K562 (cell line): Measurements from ENCODE around the gene SLC39A11. TPM values are rescaled to one million over a fixed set of nuclear protein-coding genes. Genes with fewer than 3 reads are reported as not detected.

Experiments used
- ARID1B ChIP-seq: fragments of 450-650 bp; IDR thresholded peaks from 2 replicates; pipeline ENCODE4 v1.6.1; 2016; ENCODE audit warnings: antibody characterized with exemption, mild to moderate bottlenecking, inconsistent platforms
- CCAR2 ChIP-seq: fragments of 200-400 bp; formaldehyde crosslinking; IDR thresholded peaks from 2 replicates; pipeline ENCODE4 v1.6.1; 2017; ENCODE audit warnings: mild to moderate bottlenecking, low read depth, low read length
- FOS ChIP-seq: IDR thresholded peaks from 3 replicates; pipeline ENCODE4 v1.6.1; 2011; ENCODE audit not compliant: insufficient read length; ENCODE audit errors: extremely low read depth
- FOXJ2 ChIP-seq: fragments of 200-800 bp; sonication (Bioruptor generic); IDR thresholded peaks from 2 replicates; pipeline ENCODE4 v1.6.1; 2016; ENCODE audit warnings: missing genetic modification characterization, missing compliant biosample characterization
- GABPB1 ChIP-seq: sonication (generic); formaldehyde crosslinking; IDR thresholded peaks from 2 replicates; pipeline ENCODE4 v1.8.0; 2022; ENCODE audit warnings: mild to moderate bottlenecking, missing genetic modification reagents
- HMBOX1 ChIP-seq: sonication (generic); IDR thresholded peaks from 2 replicates; pipeline ENCODE4 v1.6.1; 2016
- HNRNPL ChIP-seq: fragments of 200-400 bp; formaldehyde crosslinking; IDR thresholded peaks from 2 replicates; pipeline ENCODE4 v1.6.1; 2017; ENCODE audit warnings: low read depth, mild to moderate bottlenecking, low read length
- ILF3 ChIP-seq: fragments of 450-650 bp; IDR thresholded peaks from 2 replicates; pipeline ENCODE4 v1.6.1; 2018; ENCODE audit warnings: antibody characterized with exemption, mild to moderate bottlenecking, moderate library complexity, borderline replicate concordance
- LCOR ChIP-seq: sonication (generic); formaldehyde crosslinking; IDR thresholded peaks from 2 replicates; pipeline ENCODE4 v1.8.0; 2022; ENCODE audit warnings: mild to moderate bottlenecking, missing genetic modification reagents
- NRF1 ChIP-seq, 2 experiments: fragments of 450-650 bp; IDR thresholded peaks in 1 of 2; conservative IDR thresholded peaks in 1 of 2; 2 replicates each; pipeline ENCODE4 v1.6.1; 2014; ENCODE audit warnings: mild to moderate bottlenecking in 2 of 2
- PHB2 ChIP-seq: fragments of 450-650 bp; IDR thresholded peaks from 2 replicates; pipeline ENCODE4 v1.6.1; 2017; ENCODE audit warnings: low read depth
- PML ChIP-seq: IDR thresholded peaks from 2 replicates; pipeline ENCODE4 v1.6.1; 2012; ENCODE audit warnings: low read length, inconsistent platforms
- RBM39 ChIP-seq: fragments of 200-400 bp; formaldehyde crosslinking; optimal IDR thresholded peaks from 2 replicates; pipeline ENCODE3; 2018; ENCODE audit warnings: low read depth, low read length
- RUNX1 ChIP-seq: sonication (generic); IDR thresholded peaks from 2 replicates; pipeline ENCODE4 v1.6.1; 2016; ENCODE audit warnings: antibody characterized with exemption, low read depth
- SMARCA4 ChIP-seq: fragments of 450-650 bp; IDR thresholded peaks from 2 replicates; pipeline ENCODE4 v1.6.1; 2016
- SNRNP70 ChIP-seq: fragments of 200-400 bp; formaldehyde crosslinking; optimal IDR thresholded peaks from 2 replicates; pipeline ENCODE3; 2017; ENCODE audit warnings: low read depth, low read length
- SOX6 ChIP-seq: fragments of 450-650 bp; IDR thresholded peaks from 2 replicates; pipeline ENCODE4 v1.6.1; 2014; ENCODE audit warnings: mild to moderate bottlenecking
- TAF7 ChIP-seq: fragments of 450-650 bp; IDR thresholded peaks from 2 replicates; pipeline ENCODE4 v1.6.1; 2016; ENCODE audit warnings: missing genetic modification characterization, missing compliant biosample characterization
- TOE1 ChIP-seq, 2 experiments: fragments of 450-650 bp in 1 of 2; sonication (generic) in 1 of 2; formaldehyde crosslinking in 1 of 2; IDR thresholded peaks; 2 replicates each; pipeline versions ENCODE4 v1.7.1 to v1.8.0; 2016 to 2022; ENCODE audit warnings: borderline replicate concordance in 2 of 2, mild to moderate bottlenecking in 2 of 2, antibody characterized with exemption in 1 of 2, inconsistent platforms in 1 of 2, low read depth in 1 of 2, missing genetic modification reagents in 1 of 2, moderate library complexity in 1 of 2
- ZC3H8 ChIP-seq: fragments of 450-650 bp; IDR thresholded peaks from 2 replicates; pipeline ENCODE4 v1.6.1; 2017
- ZFX ChIP-seq: sonication (generic); formaldehyde crosslinking; IDR thresholded peaks from 2 replicates; pipeline ENCODE4 v1.8.0; 2022; ENCODE audit warnings: mild to moderate bottlenecking, missing genetic modification reagents, moderate library complexity
- ZNF23 ChIP-seq: fragments of 250-450 bp; sonication (Bioruptor Pico); IDR thresholded peaks from 2 replicates; pipeline ENCODE4 v1.4.0; 2020; ENCODE audit warnings: mild to moderate bottlenecking
- ZNF24 ChIP-seq: fragments of 450-650 bp; IDR thresholded peaks from 2 replicates; pipeline ENCODE4 v1.6.1; 2016
- ZNF408 ChIP-seq: fragments of 250-450 bp; sonication (Bioruptor Pico); IDR thresholded peaks from 2 replicates; pipeline ENCODE4 v1.4.0; 2020; ENCODE audit warnings: low read depth, mild to moderate bottlenecking, moderate library complexity
- ZZZ3 ChIP-seq: fragments of 450-650 bp; IDR thresholded peaks from 2 replicates; pipeline ENCODE4 v1.6.1; 2016; ENCODE audit warnings: antibody characterized with exemption, mild to moderate bottlenecking, moderate library complexity
- polyA plus RNA-seq, 8 experiments: library from polyadenylated mRNA; depleted of rRNA in 4 of 8; stranded (reverse) in 5 of 8; unstranded in 3 of 8; fragments of >200 nt; fragmentation: Nextera tagmentation in 2 of 8; fragmentation: Illumina TruSeq in 1 of 8; extraction: Ambion mirVana in 2 of 8; extraction: Trizol in 1 of 8; gene quantifications; 2 replicates each; pipeline versions ENCODE4 v1.2.1 to v1.2.3, GENCODE V29; 2011 to 2014; ENCODE audit warnings: inconsistent platforms in 1 of 8, missing spikeins in 1 of 8
- total RNA-seq, 7 experiments: library from RNA; depleted of rRNA in 6 of 7; stranded (reverse); fragments of >200 nt in 6 of 7; fragmentation: Illumina TruSeq in 2 of 7; extraction: Trizol in 2 of 7; gene quantifications; 2 replicates each; pipeline versions ENCODE4 v1.2.1 to v1.2.3, GENCODE V29; 2011 to 2021; ENCODE audit warnings: low replicate concordance in 1 of 7
- TF ChIP-seq, protein P1 (sequence below): fragments of 450-650 bp; IDR thresholded peaks from 2 replicates; pipeline ENCODE4 v1.6.1; 2016; ENCODE audit warnings: missing biosample characterization, missing genetic modification characterization
- TF ChIP-seq, protein P2 (sequence below): fragments of 200-800 bp; sonication (Bioruptor generic); IDR thresholded peaks from 2 replicates; pipeline ENCODE4 v1.6.1; 2017; ENCODE audit warnings: missing genetic modification characterization, missing compliant biosample characterization
- TF ChIP-seq, protein P3 (sequence below): sonication (generic); formaldehyde crosslinking; IDR thresholded peaks from 2 replicates; pipeline ENCODE4 v1.8.1; 2022; ENCODE audit warnings: missing genetic modification reagents

The SLC39A11 gene
- total and polyA plus RNA-seq, 9 of the 15 experiments (the other 6 are each of a cell fraction or from before 2014, with no cell fraction given) = 10.5 to 26.4 (median 13.4) TPM

GRCh38 chr17:72977771-72978417, 114.6 kb downstream of the SLC39A11 start (continued):
- TF ChIP-seq HNRNPL (no peak), RUNX1 (no peak), TAF7 (tag) (no peak; the same call in 1 of the 2 replicates), NRF1 (conservative IDR thresholded peaks at IDR 0.05 in 1 of 2, IDR thresholded peaks at IDR 0.05 in 1 of 2) (no peak), FOS (no peak), ZNF24 (no peak), RBM39 (no peak), HMBOX1 (no peak), ZFX (CRISPR knock-in tag) (peak; percentile 27; the same call in 1 of the 2 replicates), ZZZ3 (no peak), ZNF23 (CRISPR knock-in tag) (no peak), FOXJ2 (tag) (no peak), PML (no peak), SNRNP70 (no peak), ILF3 (no peak), CCAR2 (no peak), TOE1 (IDR thresholded peaks at IDR 0.05; ENCODE audit: borderline replicate concordance) (no peak), TOE1 (CRISPR knock-in tag; IDR thresholded peaks at IDR 0.05; ENCODE audit: borderline replicate concordance, low read depth) (no peak), ARID1B (0 out of 2 replicates have a peak, but pooled peaks have one; percentile 35), SMARCA4 (peak; percentile 20; the same call in 1 of the 2 replicates), ZNF408 (CRISPR knock-in tag) (no peak), LCOR (CRISPR knock-in tag) (no peak), SOX6 (peak; percentile 52), ZC3H8 (no peak), GABPB1 (CRISPR knock-in tag) (0 out of 2 replicates have a peak, but pooled peaks have one; percentile 16), PHB2 (no peak)
- TF ChIP-seq, protein P1, sequence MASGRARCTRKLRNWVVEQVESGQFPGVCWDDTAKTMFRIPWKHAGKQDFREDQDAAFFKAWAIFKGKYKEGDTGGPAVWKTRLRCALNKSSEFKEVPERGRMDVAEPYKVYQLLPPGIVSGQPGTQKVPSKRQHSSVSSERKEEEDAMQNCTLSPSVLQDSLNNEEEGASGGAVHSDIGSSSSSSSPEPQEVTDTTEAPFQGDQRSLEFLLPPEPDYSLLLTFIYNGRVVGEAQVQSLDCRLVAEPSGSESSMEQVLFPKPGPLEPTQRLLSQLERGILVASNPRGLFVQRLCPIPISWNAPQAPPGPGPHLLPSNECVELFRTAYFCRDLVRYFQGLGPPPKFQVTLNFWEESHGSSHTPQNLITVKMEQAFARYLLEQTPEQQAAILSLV (tag) = no peak
- TF ChIP-seq, protein P2, sequence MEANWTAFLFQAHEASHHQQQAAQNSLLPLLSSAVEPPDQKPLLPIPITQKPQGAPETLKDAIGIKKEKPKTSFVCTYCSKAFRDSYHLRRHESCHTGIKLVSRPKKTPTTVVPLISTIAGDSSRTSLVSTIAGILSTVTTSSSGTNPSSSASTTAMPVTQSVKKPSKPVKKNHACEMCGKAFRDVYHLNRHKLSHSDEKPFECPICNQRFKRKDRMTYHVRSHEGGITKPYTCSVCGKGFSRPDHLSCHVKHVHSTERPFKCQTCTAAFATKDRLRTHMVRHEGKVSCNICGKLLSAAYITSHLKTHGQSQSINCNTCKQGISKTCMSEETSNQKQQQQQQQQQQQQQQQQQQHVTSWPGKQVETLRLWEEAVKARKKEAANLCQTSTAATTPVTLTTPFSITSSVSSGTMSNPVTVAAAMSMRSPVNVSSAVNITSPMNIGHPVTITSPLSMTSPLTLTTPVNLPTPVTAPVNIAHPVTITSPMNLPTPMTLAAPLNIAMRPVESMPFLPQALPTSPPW (CRISPR knock-in tag) = no peak
- TF ChIP-seq, protein P3, sequence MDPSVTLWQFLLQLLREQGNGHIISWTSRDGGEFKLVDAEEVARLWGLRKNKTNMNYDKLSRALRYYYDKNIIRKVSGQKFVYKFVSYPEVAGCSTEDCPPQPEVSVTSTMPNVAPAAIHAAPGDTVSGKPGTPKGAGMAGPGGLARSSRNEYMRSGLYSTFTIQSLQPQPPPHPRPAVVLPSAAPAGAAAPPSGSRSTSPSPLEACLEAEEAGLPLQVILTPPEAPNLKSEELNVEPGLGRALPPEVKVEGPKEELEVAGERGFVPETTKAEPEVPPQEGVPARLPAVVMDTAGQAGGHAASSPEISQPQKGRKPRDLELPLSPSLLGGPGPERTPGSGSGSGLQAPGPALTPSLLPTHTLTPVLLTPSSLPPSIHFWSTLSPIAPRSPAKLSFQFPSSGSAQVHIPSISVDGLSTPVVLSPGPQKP (CRISPR knock-in tag) = no peak
